Mucosa of descending colon (tissue), 3 donors: ENCODE results near the gene ATG9B. TPM values are rescaled to one million over a fixed set of nuclear protein-coding genes. Genes with fewer than 3 reads are reported as not detected.
A peak's percentile ranks its signal among the peaks of the same experiment; 100 is the strongest.
"Not testable (repeated sequence)": the region's sequence is repeated elsewhere in the genome, so short reads cannot be mapped to it uniquely, and the experiment has no call there.

Experiments
- ATAC-seq: fragments of 200-7000 bp; cut with Tn5 transposase; one replicate; pipeline ENCODE4 v1.9.1; 2020; ENCODE audit warnings: mild to moderate bottlenecking, moderate library complexity
- DNase-seq, 3 donors: peaks; one replicate each; pipeline ENCODE4 v3.0.0-alpha.2; 2020
- H3K36me3 ChIP-seq: fragments of 200-600 bp; one replicate; pipeline ENCODE4 v1.8.0; 2021; ENCODE audit warnings: low read depth, mild to moderate bottlenecking
- H3K4me1 ChIP-seq: fragments of 200-600 bp; one replicate; pipeline ENCODE4 v1.8.0; 2021; ENCODE audit warnings: low read depth, mild to moderate bottlenecking
- H3K4me3 ChIP-seq: fragments of 200-600 bp; one replicate; pipeline ENCODE4 v1.8.0; 2021; ENCODE audit warnings: mild to moderate bottlenecking
- H3K9me3 ChIP-seq: fragments of 200-600 bp; one replicate; pipeline ENCODE4 v1.8.0; 2021; ENCODE audit warnings: mild to moderate bottlenecking
- intact Hi-C, 2 donors: fragments of 100-400 bp; cut with DNase I in 1 of 2; cut with micrococcal nuclease in 1 of 2; formaldehyde crosslinking; loops; one replicate each; pipeline versions ENCODE4 v1.11.0 to v1.11.1; 2022; cut with DNase I, micrococcal nuclease
- total RNA-seq, 3 donors: library from RNA; stranded (reverse); fragmentation: NEBNext Ultra II Directional in 2 of 3; extraction: Animal tissue kit (Norgen Biotek cat#: 25700) in 2 of 3; gene quantifications; one replicate each; pipeline versions ENCODE4 v1.2.1 to v1.2.4, GENCODE V29; 2021 to 2023
- TF ChIP-seq, protein P1 (sequence below): fragments of 200-600 bp; IDR thresholded peaks from one replicate; pipeline ENCODE4 v1.8.0; 2022; ENCODE audit warnings: antibody characterized with exemption, mild to moderate bottlenecking
- donor health status: DM: no; HTN: no; CAD: no; lungs with moderate emphysema.
- donor health status: DM: no; HTN: no; CAD: no.
- donor health status: DM: no; HTN: yes; CAD: no.

Gene ATG9B
- total RNA-seq, 3 donors from 2014 or later = 0.09 to 0.90 (median 0.89) TPM

GRCh38 chr7:151032936-151033863 is 8.9 kb upstream of the ATG9B start:
- Histone ChIP-seq H3K9me3 (no peaks in the 10 kb centered on the region), H3K4me1 (peaks cover 11% of the 10 kb centered on the region), H3K36me3 (no peaks in the 10 kb centered on the region), H3K4me3 (no peak overlapping the region)
- TF ChIP-seq, protein P1, sequence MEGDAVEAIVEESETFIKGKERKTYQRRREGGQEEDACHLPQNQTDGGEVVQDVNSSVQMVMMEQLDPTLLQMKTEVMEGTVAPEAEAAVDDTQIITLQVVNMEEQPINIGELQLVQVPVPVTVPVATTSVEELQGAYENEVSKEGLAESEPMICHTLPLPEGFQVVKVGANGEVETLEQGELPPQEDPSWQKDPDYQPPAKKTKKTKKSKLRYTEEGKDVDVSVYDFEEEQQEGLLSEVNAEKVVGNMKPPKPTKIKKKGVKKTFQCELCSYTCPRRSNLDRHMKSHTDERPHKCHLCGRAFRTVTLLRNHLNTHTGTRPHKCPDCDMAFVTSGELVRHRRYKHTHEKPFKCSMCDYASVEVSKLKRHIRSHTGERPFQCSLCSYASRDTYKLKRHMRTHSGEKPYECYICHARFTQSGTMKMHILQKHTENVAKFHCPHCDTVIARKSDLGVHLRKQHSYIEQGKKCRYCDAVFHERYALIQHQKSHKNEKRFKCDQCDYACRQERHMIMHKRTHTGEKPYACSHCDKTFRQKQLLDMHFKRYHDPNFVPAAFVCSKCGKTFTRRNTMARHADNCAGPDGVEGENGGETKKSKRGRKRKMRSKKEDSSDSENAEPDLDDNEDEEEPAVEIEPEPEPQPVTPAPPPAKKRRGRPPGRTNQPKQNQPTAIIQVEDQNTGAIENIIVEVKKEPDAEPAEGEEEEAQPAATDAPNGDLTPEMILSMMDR = no peak
- ATAC-seq (no peak), DNase-seq (no peak)
- intact Hi-C loops = no loop called here

DNA sequence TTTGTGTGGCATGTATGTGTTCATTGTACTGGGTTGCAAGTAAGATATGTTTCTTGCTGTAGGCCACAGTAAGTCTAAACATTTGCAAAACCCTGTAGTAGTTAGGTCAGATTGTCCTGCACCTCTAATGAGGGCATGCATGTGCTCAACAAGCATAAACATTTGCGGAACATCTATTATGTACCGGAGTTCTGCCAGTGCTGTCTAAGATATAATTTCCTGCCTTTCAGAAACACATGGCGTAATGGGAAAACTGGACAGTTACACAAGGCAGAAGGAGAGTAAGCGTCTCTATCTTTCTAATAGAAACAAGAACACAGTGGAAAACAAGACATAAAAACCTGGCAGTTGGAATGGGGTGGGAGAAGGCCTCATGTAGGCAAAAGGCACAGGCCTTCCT is 6.7 kb upstream of the ATG9B start:
- H3K36me3 ChIP-seq = no peaks in the 10 kb centered on the region
- no peaks in the 10 kb centered on the region for H3K9me3 ChIP-seq
- DNase-seq = no peak
- peaks cover 18% of the 10 kb centered on the region for H3K4me1 ChIP-seq
- H3K4me3 ChIP-seq = no peak overlapping the region
- intact Hi-C loops = no loop called here
- TF ChIP-seq, protein P1 = no peak
- no peak for ATAC-seq

- ATAC-seq (no peak), DNase-seq (no peak)
- intact Hi-C loops = no loop called here
- TF ChIP-seq, protein P1 = no peak
- H3K36me3 ChIP-seq = no peaks in the 10 kb centered on the region
- peak overlapping the region; percentile 36 for H3K4me3 ChIP-seq
- peaks cover 18% of the 10 kb centered on the region for H3K4me1 ChIP-seq
- no peaks in the 10 kb centered on the region for H3K9me3 ChIP-seq
Measured at GRCh38 chr7:151028948-151029501, 4.7 kb upstream of the ATG9B start.

DNA sequence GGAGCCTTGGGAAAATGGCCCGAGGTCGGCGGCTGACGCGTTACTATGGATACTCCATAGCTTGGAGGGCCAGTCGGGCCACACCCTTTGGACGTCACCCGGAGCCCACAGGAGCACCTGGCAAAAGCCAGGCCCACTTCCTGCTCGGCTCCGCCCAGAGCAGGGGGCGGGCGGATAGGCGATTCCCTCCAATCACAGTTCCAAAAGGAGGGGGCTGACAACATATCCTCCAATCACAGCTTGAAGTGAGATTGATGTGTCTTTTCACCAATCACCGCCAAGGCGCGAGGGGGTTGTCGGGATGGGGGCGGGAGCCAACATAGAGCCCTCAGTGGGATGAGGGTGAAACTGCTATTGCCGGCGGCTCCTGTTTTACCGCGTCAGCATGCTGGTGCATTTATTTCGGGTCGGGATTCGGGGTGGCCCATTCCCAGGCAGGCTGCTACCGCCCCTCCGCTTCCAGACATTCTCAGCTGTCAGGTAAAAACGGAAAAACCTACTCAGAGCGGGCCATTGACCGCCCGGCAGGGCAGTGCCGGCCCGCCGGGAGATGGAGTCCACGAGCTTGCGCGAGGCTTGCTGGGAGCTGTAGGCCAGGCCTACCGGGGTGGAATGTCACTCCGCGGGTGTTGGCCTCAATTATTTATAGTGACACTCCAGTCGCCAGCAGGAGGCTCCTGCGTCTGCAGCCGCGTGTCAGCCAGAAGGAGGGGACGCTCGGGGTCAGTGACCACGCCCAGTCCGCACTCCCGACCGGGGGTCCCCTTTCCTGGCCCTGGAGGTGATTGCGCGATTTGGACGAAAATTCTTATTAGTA is 4.0 kb upstream of the ATG9B start, which contains the start of gene ABCB8:
ABCB8 (plus strand) TSS at position 320 of the 817 bp plus-strand sequence; CDS start at position 386, 66 bp downstream.
- ATAC-seq (peak; percentile 95), DNase-seq (peak; percentile 98 to 99 (median 99))
- TF ChIP-seq, protein P1 = peak; percentile 40
- Histone ChIP-seq H3K4me1 (peaks cover 18% of the 10 kb centered on the region), H3K36me3 (no peaks in the 10 kb centered on the region), H3K9me3 (no peaks in the 10 kb centered on the region), H3K4me3 (peak within 1 kb of the TSS; percentile 36)
- intact Hi-C loops = no loop called here

GRCh38 chr7:151027728-151028130 is 3.4 kb upstream of the ATG9B start:
- ATAC-seq, intact Hi-C loops: not testable (repeated sequence)

GRCh38 chr7:151026771-151027727 is 2.8 kb upstream of the ATG9B start:
- H3K4me3 ChIP-seq, ATAC-seq, DNase-seq, H3K36me3 ChIP-seq, H3K9me3 ChIP-seq, intact Hi-C loops: not testable (repeated sequence)
- peaks cover 18% of the 10 kb centered on the region for H3K4me1 ChIP-seq

More at GRCh38 chr7:151027728-151028130, 3.4 kb upstream of the ATG9B start:
- not testable (repeated sequence) for H3K9me3 ChIP-seq, DNase-seq, H3K36me3 ChIP-seq
- H3K4me3 ChIP-seq = peak overlapping the region; percentile 36
- H3K4me1 ChIP-seq = peaks cover 18% of the 10 kb centered on the region
